Vagina (tissue), 2 donors: ENCODE results near the gene CCSER1. TPM values are rescaled to one million over a fixed set of nuclear protein-coding genes. Genes with fewer than 3 reads are reported as not detected.
"Not testable (repeated sequence)": the region's sequence is repeated elsewhere in the genome, so short reads cannot be mapped to it uniquely, and the experiment has no call there.

ENCODE experiments used
- DNase-seq, 2 donors: peaks; one replicate each; pipeline ENCODE4 v3.0.0-alpha.2; 2017; ENCODE audit errors: extremely low spot score in 2 of 2
- H3K27ac ChIP-seq: fragments of 200-600 bp; sonication (generic); one replicate; pipeline ENCODE4 v1.5.1; 2019
- H3K27me3 ChIP-seq: fragments of 200-600 bp; sonication (generic); one replicate; pipeline ENCODE4 v1.5.1; 2019
- H3K36me3 ChIP-seq, 2 donors: fragments of 200-600 bp; sonication (generic); one replicate each; pipeline ENCODE4 v1.5.1; 2017 to 2019
- H3K4me1 ChIP-seq: fragments of 200-600 bp; sonication (generic); one replicate; pipeline ENCODE4 v1.5.1; 2019
- H3K4me3 ChIP-seq, 2 donors: fragments of 200-600 bp; sonication (generic); 1 replicate in 1 of 2; 2 replicates in 1 of 2; pipeline ENCODE4 v1.5.1; 2016 to 2019
- H3K9me3 ChIP-seq: fragments of 200-600 bp; sonication (generic); one replicate; pipeline ENCODE4 v1.5.1; 2019
- POLR2A ChIP-seq, 2 donors: fragments of 450-650 bp; IDR thresholded peaks; one replicate each; pipeline ENCODE4 v1.6.1; 2017; ENCODE audit warnings: antibody characterized with exemption in 2 of 2, mild to moderate bottlenecking in 2 of 2, moderate library complexity in 2 of 2
- POLR2AphosphoS5 ChIP-seq, 2 donors: sonication (generic); formaldehyde crosslinking; IDR thresholded peaks; one replicate each; pipeline ENCODE4 v1.9.0; 2017; ENCODE audit warnings: antibody characterized with exemption in 2 of 2, mild to moderate bottlenecking in 2 of 2, low read depth in 1 of 2; ENCODE audit not compliant: insufficient read depth in 1 of 2
- intact Hi-C: fragments of 100-400 bp; cut with DNase I; formaldehyde crosslinking; loops from one replicate; pipeline ENCODE4 v1.15.1; 2023
- total RNA-seq: library from RNA; depleted of rRNA; stranded (reverse); fragments of >200 nt; gene quantifications from one replicate; pipeline ENCODE4 v1.2.3, GENCODE V29; 2016
- TF ChIP-seq, protein P1 (sequence below), 3 experiments: fragments of 450-650 bp in 2 of 3; fragments of 200-600 bp in 1 of 3; sonication (generic) in 1 of 3; IDR thresholded peaks; one replicate each; pipeline ENCODE4 v1.5.1; 2017 to 2019; ENCODE audit warnings: antibody characterized with exemption in 3 of 3, mild to moderate bottlenecking in 2 of 3, moderate library complexity in 2 of 3

CCSER1 gene
- total RNA-seq, 1 donor from 2014 or later = 8.1 TPM

GRCh38 chr4:91128519-91128918, 1001.3 kb downstream of the CCSER1 start:
- no peaks in the 10 kb centered on the region for H3K36me3 ChIP-seq
- intact Hi-C loops = no loop called here
- H3K9me3 ChIP-seq = no peaks in the 10 kb centered on the region
- no peaks in the 10 kb centered on the region for H3K27me3 ChIP-seq
- H3K4me3 ChIP-seq = no peak overlapping the region
- H3K4me1 ChIP-seq = no peaks in the 10 kb centered on the region
- TF ChIP-seq POLR2A (IDR thresholded peaks at IDR 0.05) (no peak), POLR2AphosphoS5 (IDR thresholded peaks at IDR 0.05; ENCODE audit: insufficient read depth in 1 of 2, low read depth in 1 of 2) (no peak)
- TF ChIP-seq, protein P1, sequence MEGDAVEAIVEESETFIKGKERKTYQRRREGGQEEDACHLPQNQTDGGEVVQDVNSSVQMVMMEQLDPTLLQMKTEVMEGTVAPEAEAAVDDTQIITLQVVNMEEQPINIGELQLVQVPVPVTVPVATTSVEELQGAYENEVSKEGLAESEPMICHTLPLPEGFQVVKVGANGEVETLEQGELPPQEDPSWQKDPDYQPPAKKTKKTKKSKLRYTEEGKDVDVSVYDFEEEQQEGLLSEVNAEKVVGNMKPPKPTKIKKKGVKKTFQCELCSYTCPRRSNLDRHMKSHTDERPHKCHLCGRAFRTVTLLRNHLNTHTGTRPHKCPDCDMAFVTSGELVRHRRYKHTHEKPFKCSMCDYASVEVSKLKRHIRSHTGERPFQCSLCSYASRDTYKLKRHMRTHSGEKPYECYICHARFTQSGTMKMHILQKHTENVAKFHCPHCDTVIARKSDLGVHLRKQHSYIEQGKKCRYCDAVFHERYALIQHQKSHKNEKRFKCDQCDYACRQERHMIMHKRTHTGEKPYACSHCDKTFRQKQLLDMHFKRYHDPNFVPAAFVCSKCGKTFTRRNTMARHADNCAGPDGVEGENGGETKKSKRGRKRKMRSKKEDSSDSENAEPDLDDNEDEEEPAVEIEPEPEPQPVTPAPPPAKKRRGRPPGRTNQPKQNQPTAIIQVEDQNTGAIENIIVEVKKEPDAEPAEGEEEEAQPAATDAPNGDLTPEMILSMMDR (IDR thresholded peaks at IDR 0.05) = no peak
- no peak for DNase-seq
- no peak overlapping the region for H3K27ac ChIP-seq

DNA sequence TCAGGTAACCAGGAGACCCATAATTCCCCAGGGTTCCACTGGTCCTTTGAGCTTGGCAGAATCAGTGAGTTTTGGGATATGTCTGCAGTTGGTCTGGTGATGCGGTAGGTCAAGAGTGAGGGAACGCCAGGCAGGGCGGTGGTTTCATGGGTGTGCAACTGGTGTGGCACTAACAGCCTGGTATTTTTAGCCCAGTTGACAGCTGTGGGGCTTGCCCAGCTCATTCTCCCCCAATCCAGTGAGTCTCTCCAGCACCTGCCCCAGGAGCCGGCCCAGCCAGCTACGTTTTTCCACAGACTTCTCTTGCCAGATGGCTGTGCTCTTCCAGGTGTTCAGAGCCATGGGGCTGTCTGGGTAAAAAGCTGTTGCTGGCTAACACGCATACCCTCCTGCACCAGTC, 1019.9 kb downstream of the CCSER1 start:
- TF ChIP-seq POLR2A (IDR thresholded peaks at IDR 0.05) (no peak), POLR2AphosphoS5 (IDR thresholded peaks at IDR 0.05; ENCODE audit: insufficient read depth in 1 of 2, low read depth in 1 of 2) (no peak)
- TF ChIP-seq, protein P1 (IDR thresholded peaks at IDR 0.05) = no peak
- no peak for DNase-seq
- no peaks in the 10 kb centered on the region for H3K4me1 ChIP-seq
- H3K27ac ChIP-seq = no peak overlapping the region
- no peaks in the 10 kb centered on the region for H3K36me3 ChIP-seq
- H3K27me3 ChIP-seq = no peaks in the 10 kb centered on the region
- H3K9me3 ChIP-seq = no peaks in the 10 kb centered on the region
- H3K4me3 ChIP-seq = no peak overlapping the region
- intact Hi-C loops = no loop called here

DNA sequence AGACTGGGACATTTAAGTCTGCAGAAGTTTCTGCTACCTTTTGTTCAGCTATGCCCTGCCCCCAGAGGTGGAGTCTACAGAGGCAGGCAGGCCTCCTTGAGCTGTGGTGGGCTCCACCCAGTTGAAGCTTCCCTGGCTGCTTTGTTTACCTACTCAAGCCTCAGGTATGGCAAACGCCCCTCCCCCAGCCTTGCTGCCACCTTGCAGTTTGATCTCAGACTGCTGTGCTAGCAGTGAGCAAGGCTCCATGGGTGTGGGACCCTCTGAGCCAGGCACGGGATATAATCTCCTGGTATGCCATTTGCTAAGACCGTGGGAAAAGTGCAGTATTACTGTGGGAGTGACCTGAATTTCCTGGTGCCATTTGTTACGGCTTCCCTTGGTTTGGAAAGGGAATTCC, 1026.8 kb downstream of the CCSER1 start:
- H3K27ac ChIP-seq = not testable (repeated sequence)

GRCh38 chr4:91167864-91168653, 1040.9 kb downstream of the CCSER1 start:
- H3K27me3 ChIP-seq, DNase-seq, H3K4me3 ChIP-seq, H3K4me1 ChIP-seq, H3K27ac ChIP-seq, H3K36me3 ChIP-seq, H3K9me3 ChIP-seq, intact Hi-C loops: not testable (repeated sequence)

More for the DNA sequence above, 1026.8 kb downstream of the CCSER1 start:
- H3K4me1 ChIP-seq, H3K36me3 ChIP-seq, H3K27me3 ChIP-seq, intact Hi-C loops, H3K9me3 ChIP-seq, DNase-seq, H3K4me3 ChIP-seq: not testable (repeated sequence)

DNA sequence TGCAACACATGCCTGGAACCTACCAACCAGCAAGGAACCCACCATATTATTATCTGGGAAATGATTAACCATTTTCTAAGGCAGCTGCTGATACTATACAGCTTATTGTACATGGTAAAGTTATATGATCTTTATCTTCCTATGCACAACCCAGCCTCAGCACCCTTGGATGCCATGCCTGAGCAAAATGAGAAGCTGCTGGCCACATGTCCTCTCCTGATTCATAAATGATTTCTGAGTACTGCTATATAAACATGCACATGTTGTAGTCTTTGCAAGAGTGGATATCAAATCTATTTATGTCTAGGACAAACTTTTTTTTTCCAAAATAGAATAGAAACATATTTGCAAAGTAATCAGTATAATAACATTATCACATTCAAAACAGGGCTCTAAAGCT, 1043.6 kb downstream of the CCSER1 start:
- intact Hi-C loops = no loop called here
- Histone ChIP-seq H3K4me1 (no peaks in the 10 kb centered on the region), H3K4me3 (no peak overlapping the region), H3K27ac (no peak overlapping the region), H3K9me3 (no peaks in the 10 kb centered on the region), H3K36me3 (no peaks in the 10 kb centered on the region), H3K27me3 (no peaks in the 10 kb centered on the region)
- no peak for TF ChIP-seq POLR2A (IDR thresholded peaks at IDR 0.05)
- no peak for TF ChIP-seq POLR2AphosphoS5 (IDR thresholded peaks at IDR 0.05; ENCODE audit: insufficient read depth in 1 of 2, low read depth in 1 of 2)
- TF ChIP-seq, protein P1 (IDR thresholded peaks at IDR 0.05) = no peak
- DNase-seq = no peak

- TF ChIP-seq POLR2AphosphoS5 (IDR thresholded peaks at IDR 0.05; ENCODE audit: insufficient read depth in 1 of 2, low read depth in 1 of 2) = no peak
- TF ChIP-seq, protein P1 (IDR thresholded peaks at IDR 0.05) = no peak
- no peak for TF ChIP-seq POLR2A (IDR thresholded peaks at IDR 0.05)
- no peak for DNase-seq
- H3K4me3 ChIP-seq = no peak overlapping the region
- H3K4me1 ChIP-seq = no peaks in the 10 kb centered on the region
- H3K9me3 ChIP-seq = no peaks in the 10 kb centered on the region
- no peak overlapping the region for H3K27ac ChIP-seq
- intact Hi-C loops = no loop called here
- H3K27me3 ChIP-seq = no peaks in the 10 kb centered on the region
- H3K36me3 ChIP-seq = no peaks in the 10 kb centered on the region
These were observed 1044.0 kb downstream of the CCSER1 start for GRCh38 chr4:91171217-91171616.

DNA sequence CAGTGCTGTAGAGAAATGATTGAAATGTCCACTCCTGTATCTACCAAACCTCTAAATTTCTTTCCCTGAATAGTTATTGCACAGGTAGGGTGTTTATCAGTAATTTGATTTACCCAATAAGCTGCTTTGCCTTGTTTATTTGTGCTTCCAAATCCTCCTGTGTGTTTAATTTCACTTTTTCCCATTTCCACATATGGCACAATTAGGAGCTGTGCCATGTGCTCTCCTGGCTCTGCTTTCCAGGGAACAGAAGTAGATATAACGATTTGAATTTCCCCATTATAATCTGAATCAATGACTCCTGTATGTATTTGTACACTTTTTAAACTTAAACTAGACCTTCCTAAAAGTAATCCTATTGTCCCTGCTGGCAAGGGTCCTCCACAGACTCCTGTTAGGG, 1057.9 kb downstream of the CCSER1 start:
- DNase-seq, H3K4me3 ChIP-seq, H3K4me1 ChIP-seq, intact Hi-C loops, H3K27me3 ChIP-seq, H3K27ac ChIP-seq, H3K9me3 ChIP-seq, H3K36me3 ChIP-seq: not testable (repeated sequence)
